ENCODE data around the gene ARL4C.

ARL4C gene

DNA sequence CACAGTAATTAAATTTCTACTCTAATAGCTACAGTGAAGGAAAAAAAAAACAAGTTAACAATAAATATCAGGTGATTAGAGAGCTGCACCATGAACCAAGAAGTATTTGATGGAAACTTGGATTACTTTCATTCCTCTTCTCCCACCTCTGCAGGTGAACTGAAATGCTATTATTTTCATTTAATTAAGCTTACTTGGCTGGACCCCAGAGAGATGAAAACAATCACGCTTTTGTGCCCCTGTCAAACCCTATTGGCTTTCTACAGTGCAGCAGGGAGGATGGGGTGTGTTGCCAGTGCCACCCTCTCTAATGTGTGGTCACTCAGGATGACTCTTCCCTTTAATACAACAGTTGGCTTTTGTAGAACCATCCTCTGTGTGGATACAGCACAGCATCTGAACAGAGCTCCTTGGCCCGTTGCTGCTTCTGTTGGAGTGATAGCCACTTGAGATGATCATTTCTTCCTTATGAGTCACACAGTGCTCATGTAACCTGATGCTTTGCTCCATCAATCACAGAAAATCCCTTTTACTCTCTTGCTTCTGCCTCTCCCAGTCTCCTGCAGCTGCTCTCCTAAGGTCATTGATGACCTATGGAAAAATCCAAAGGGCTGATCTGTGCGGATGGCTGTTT lies 5.5 kb upstream of the ARL4C start:
- CTCF ChIA-PET, result interaction anchor here (0.6 to 1.4 kb wide), 5 partner anchors 43 to 589 kb away, joined by 3 to 5 read pairs (median 3); no protein-coding TSS in a partner anchor
- DNase-seq (ENCODE audit: extremely low spot score), result no peak
- no peak for TF ChIP-seq BHLHE40 (IDR thresholded peaks at IDR 0.05; ENCODE audit: borderline replicate concordance)
- TF ChIP-seq PKNOX1 (IDR thresholded peaks at IDR 0.05), result peak; percentile 84
- POLR2A ChIA-PET, result no interaction called here

- TF ChIP-seq SUZ12 (IDR thresholded peaks at IDR 0.05) (no peak), LEF1 (IDR thresholded peaks at IDR 0.05; ENCODE audit: borderline replicate concordance) (no peak), FOXA1 (IDR thresholded peaks at IDR 0.05) (no peak), PKNOX1 (IDR thresholded peaks at IDR 0.05) (no peak), NFRKB (IDR thresholded peaks at IDR 0.05) (no peak), ELF4 (IDR thresholded peaks at IDR 0.05) (no peak), ARNT (IDR thresholded peaks at IDR 0.05) (no peak)
- DNase-seq (ENCODE audit: extremely low spot score), result peak; percentile 21
- ChIA-PET POLR2A (no interaction called here), CTCF (interaction anchor here (1.0 to 1.1 kb wide), 2 partner anchors 212 to 365 kb away, joined by 3 to 4 read pairs; no protein-coding TSS in a partner anchor)
Measured at GRCh38 chr2:234500394-234501006, 3.6 kb upstream of the ARL4C start.

DNA sequence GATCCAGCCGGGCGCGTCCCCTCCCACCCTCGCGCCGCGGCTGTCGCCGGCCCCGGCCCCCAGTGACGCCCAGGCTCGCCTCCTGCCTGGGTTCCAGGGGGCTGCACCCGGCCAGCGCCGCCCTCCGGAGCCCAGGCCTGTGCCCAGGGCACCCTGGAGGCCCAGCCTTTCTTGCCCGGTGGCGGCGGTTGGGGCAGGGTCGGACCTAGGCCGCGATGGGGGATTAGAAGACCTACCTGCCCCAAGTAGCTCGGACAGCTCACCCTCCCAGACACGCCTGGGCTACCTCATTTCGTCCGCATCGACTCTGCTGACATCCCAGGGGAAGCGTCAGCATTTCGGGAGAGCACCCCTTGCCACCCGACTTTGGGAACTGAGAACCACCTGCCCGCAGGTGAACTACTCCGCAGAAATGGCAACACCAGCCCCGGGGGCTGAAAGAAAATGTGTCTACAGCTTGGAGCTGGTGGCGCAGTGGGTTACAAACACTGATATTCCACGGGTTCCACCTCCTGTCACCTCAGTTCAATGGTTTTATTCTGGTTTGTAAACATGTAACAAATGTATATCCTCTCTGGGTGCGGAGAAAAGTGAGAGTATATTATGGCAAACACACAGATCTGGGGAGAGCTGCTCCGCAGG lies 834 bp upstream of the ARL4C start:
- no peak for DNase-seq (ENCODE audit: extremely low spot score)
- no peak for TF ChIP-seq FOXK2 (IDR thresholded peaks at IDR 0.05)
- no peak for TF ChIP-seq HDGF (IDR thresholded peaks at IDR 0.05; ENCODE audit: borderline replicate concordance)
- no peak for TF ChIP-seq PKNOX1 (IDR thresholded peaks at IDR 0.05)
- no peak for TF ChIP-seq SP1 (IDR thresholded peaks at IDR 0.05)
- POLR2A ChIA-PET, result interaction anchor here (0.8 to 1.2 kb wide), 6 partner anchors 59 to 337 kb away, joined by 3 to 4 read pairs (median 4); no protein-coding TSS in a partner anchor
- CTCF ChIA-PET, result no interaction called here

- POLR2A ChIA-PET, result interaction anchor here (1.0 to 1.6 kb wide), 2 partner anchors 31 to 127 kb away, joined by 3 to 7 read pairs; no protein-coding TSS in a partner anchor
- peak; percentile 35 for DNase-seq (ENCODE audit: extremely low spot score)
- CTCF ChIA-PET, result interaction anchor here (0.8 kb wide), 1 partner anchor 206 kb away, joined by 3 read pairs; no protein-coding TSS in a partner anchor
Measured at GRCh38 chr2:234496055-234496834, 636 bp downstream of the ARL4C start.

GRCh38 chr2:234495251-234496054 lies 1.4 kb downstream of the ARL4C start:
- no peak for TF ChIP-seq SUZ12 (IDR thresholded peaks at IDR 0.05)
- no peak for TF ChIP-seq FOXK2 (IDR thresholded peaks at IDR 0.05)
- no peak for TF ChIP-seq FOXM1 (IDR thresholded peaks at IDR 0.05; ENCODE audit: borderline replicate concordance)
- TF ChIP-seq FOXA1 (IDR thresholded peaks at IDR 0.05), result no peak
- TF ChIP-seq BHLHE40 (IDR thresholded peaks at IDR 0.05; ENCODE audit: borderline replicate concordance), result no peak
- no peak for DNase-seq (ENCODE audit: extremely low spot score)
- ChIA-PET POLR2A (interaction anchor here (1.0 to 1.6 kb wide), 2 partner anchors 30 to 127 kb away, joined by 3 to 7 read pairs; no protein-coding TSS in a partner anchor), CTCF (no interaction called here)

More at GRCh38 chr2:234496055-234496834, 636 bp downstream of the ARL4C start:
- TF ChIP-seq L3MBTL2 (conservative IDR thresholded peaks at IDR 0.05), result peak; percentile 68
- TF ChIP-seq FOXA1 (IDR thresholded peaks at IDR 0.05), result no peak

- ChIA-PET CTCF (no interaction called here), POLR2A (no interaction called here)
- TF ChIP-seq SUZ12 (IDR thresholded peaks at IDR 0.05) (no peak), ZNF384 (IDR thresholded peaks at IDR 0.05) (0 out of 2 replicates have a peak, but pooled peaks have one; percentile 15)
- no peak for DNase-seq (ENCODE audit: extremely low spot score)
Measured at GRCh38 chr2:234494361-234495250, 2.3 kb downstream of the ARL4C start.

Data from HEK293T (cell line).